ENCODE data around the gene HBM.
"Not testable (repeated sequence)": the region's sequence is repeated elsewhere in the genome, so short reads cannot be mapped to it uniquely, and the experiment has no call there.

HBM gene

DNA sequence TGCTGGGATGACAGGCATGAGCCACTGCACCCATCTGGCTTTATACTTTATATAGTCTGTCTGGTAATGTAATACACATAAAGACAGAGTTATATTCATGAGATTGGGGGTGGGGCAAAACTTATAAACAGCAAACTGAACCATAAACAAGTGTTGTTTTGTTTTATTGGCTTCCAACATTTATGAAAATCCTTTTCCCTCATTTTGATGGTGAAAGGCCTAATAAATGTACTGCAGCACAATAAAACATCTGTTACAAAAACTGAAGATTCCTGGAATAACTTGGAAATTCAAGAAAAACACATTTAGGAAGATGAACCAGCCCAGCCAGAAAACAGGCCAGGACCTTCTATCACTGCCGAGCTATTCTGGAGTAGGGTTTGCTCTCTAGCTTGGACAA, 43.4 kb upstream of the HBM start:
- no peak overlapping the region for H3K9ac ChIP-seq (ENCODE audit: low read length)
- H3K4me2 ChIP-seq (ENCODE audit: low read length), result no peak overlapping the region
- no peak overlapping the region for H3K4me3 ChIP-seq (ENCODE audit: low read length)
- H2AFZ ChIP-seq (ENCODE audit: low read depth, low read length), result no peak overlapping the region
- no peaks in the 10 kb centered on the region for H3K27me3 ChIP-seq (ENCODE audit: low read depth, low read length)
- H3K79me2 ChIP-seq (ENCODE audit: low read length), result peaks cover 10% of the 10 kb centered on the region; the same call in 1 of the 2 replicates
- peaks cover 14% of the 10 kb centered on the region for H3K36me3 ChIP-seq (replicated peaks; ENCODE audit: low read depth, low read length)
- peaks cover 9% of the 10 kb centered on the region; the same call in 1 of the 2 replicates for H4K20me1 ChIP-seq (ENCODE audit: insufficient read depth, low read length)
- no peaks in the 10 kb centered on the region for H3K4me1 ChIP-seq (ENCODE audit: low read length)
- TF ChIP-seq, protein P1, sequence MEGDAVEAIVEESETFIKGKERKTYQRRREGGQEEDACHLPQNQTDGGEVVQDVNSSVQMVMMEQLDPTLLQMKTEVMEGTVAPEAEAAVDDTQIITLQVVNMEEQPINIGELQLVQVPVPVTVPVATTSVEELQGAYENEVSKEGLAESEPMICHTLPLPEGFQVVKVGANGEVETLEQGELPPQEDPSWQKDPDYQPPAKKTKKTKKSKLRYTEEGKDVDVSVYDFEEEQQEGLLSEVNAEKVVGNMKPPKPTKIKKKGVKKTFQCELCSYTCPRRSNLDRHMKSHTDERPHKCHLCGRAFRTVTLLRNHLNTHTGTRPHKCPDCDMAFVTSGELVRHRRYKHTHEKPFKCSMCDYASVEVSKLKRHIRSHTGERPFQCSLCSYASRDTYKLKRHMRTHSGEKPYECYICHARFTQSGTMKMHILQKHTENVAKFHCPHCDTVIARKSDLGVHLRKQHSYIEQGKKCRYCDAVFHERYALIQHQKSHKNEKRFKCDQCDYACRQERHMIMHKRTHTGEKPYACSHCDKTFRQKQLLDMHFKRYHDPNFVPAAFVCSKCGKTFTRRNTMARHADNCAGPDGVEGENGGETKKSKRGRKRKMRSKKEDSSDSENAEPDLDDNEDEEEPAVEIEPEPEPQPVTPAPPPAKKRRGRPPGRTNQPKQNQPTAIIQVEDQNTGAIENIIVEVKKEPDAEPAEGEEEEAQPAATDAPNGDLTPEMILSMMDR (IDR thresholded peaks at IDR 0.05; ENCODE audit: low read depth, low read length), result no peak
- TF ChIP-seq EZH2phosphoT487 (IDR thresholded peaks at IDR 0.05; ENCODE audit: low read depth), result no peak
- no peak overlapping the region for H3K27ac ChIP-seq (ENCODE audit: low read length)
- H3K9me3 ChIP-seq (ENCODE audit: insufficient read depth, low read length), result no peaks in the 10 kb centered on the region

DNA sequence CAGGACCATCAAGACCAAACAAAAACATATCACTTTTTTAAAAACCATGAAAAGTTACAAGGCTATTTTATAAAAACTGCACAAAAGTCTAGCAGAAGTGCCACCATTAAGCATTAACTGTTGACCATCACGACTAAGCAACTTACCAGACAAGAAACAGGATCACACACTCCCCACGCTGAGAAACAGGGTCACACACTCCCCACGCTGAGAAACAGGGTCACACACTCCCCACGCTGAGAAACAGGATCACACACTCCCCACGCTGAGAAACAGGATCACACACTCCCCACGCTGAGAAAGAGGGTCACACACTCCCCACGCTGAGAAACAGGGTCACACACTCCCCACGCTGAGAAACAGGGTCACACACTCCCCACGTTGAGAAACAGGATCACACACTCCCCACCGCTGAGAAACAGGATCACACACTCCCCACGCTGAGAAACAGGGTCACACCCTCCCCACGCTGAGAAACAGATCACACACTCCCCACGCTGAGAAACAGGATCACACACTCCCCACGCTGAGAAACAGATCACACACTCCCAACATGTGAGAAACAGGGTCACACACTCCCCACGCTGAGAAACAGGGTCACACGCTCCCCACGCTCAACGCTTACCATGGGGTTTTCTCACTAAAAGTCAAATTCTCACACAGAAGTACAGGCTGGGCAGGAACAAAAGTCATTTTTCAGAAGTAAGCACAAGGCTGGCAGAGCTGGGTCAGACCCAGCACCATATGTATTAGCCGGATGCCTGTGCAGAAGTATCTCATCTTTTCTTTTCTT, 42.0 kb upstream of the HBM start:
- not testable (repeated sequence) for H3K27me3 ChIP-seq (ENCODE audit: low read depth, low read length); H4K20me1 ChIP-seq (ENCODE audit: insufficient read depth, low read length); H3K9ac ChIP-seq (ENCODE audit: low read length)

DNA sequence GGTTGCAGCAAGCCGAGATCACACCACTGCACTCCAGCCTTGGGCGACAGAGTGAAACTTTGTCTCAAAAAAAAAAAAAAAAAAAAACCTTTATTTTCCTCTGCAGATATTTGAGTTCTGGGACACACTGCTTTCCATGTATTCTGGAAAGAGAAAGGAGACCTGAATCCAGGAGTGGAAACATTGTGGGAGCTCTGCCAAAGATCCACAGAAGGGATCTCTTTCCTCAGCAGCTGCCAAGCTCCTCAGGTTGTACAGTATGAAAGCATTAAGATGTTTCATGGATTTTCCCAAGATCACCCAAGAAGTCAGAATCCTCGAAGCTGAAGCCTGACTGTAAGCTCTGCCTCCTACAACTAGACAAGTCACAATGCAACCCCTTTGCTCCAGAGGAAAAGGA, 40.8 kb upstream of the HBM start:
- H4K20me1 ChIP-seq (ENCODE audit: insufficient read depth, low read length), result peaks cover 15% of the 10 kb centered on the region
- H3K9ac ChIP-seq (ENCODE audit: low read length), result no peak overlapping the region
- H2AFZ ChIP-seq (ENCODE audit: low read depth, low read length), result no peak overlapping the region
- peaks cover 16% of the 10 kb centered on the region for H3K36me3 ChIP-seq (replicated peaks; ENCODE audit: low read depth, low read length)
- H3K27ac ChIP-seq (ENCODE audit: low read length), result no peak overlapping the region
- no peaks in the 10 kb centered on the region for H3K27me3 ChIP-seq (ENCODE audit: low read depth, low read length)
- H3K9me3 ChIP-seq (ENCODE audit: insufficient read depth, low read length), result no peaks in the 10 kb centered on the region
- TF ChIP-seq EZH2phosphoT487 (IDR thresholded peaks at IDR 0.05; ENCODE audit: low read depth), result no peak
- peaks cover 31% of the 10 kb centered on the region for H3K79me2 ChIP-seq (ENCODE audit: low read length)
- no peak overlapping the region for H3K4me2 ChIP-seq (ENCODE audit: low read length)
- H3K4me3 ChIP-seq (ENCODE audit: low read length), result no peak overlapping the region
- no peaks in the 10 kb centered on the region for H3K4me1 ChIP-seq (ENCODE audit: low read length)

More for the DNA sequence above, 42.0 kb upstream of the HBM start:
- H3K4me3 ChIP-seq (ENCODE audit: low read length); H3K27ac ChIP-seq (ENCODE audit: low read length); H3K4me1 ChIP-seq (ENCODE audit: low read length); H3K36me3 ChIP-seq (replicated peaks; ENCODE audit: low read depth, low read length); H3K4me2 ChIP-seq (ENCODE audit: low read length); H2AFZ ChIP-seq (ENCODE audit: low read depth, low read length); H3K9me3 ChIP-seq (ENCODE audit: insufficient read depth, low read length): not testable (repeated sequence)
- peaks cover 18% of the 10 kb centered on the region for H3K79me2 ChIP-seq (ENCODE audit: low read length)

DNA sequence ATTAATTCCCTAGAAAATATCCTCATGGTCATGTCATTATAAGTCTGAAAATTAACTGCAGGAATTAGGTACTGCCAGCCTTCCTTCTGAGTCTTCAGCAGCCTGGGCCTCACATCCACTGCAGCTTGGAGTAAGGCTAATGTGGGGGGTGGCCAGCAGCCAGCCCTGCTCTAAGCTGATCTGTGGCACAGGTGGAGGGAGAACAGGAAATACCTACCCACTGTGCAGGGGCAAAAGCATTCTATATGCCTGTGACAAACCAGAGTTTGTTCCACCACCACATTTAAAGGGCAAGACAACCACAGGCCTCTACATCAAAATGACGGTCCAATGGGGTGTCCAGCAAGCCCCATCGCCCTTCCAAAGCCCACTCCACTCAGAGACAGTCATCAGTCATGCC, 36.7 kb upstream of the HBM start:
- H3K4me2 ChIP-seq (ENCODE audit: low read length), result no peak overlapping the region

More for the DNA sequence above, 36.7 kb upstream of the HBM start:
- no peaks in the 10 kb centered on the region for H3K27me3 ChIP-seq (ENCODE audit: low read depth, low read length)
- no peaks in the 10 kb centered on the region for H3K9me3 ChIP-seq (ENCODE audit: insufficient read depth, low read length)
- H3K4me1 ChIP-seq (ENCODE audit: low read length), result no peaks in the 10 kb centered on the region
- no peak overlapping the region for H3K9ac ChIP-seq (ENCODE audit: low read length)
- H3K4me3 ChIP-seq (ENCODE audit: low read length), result no peak overlapping the region
- no peak overlapping the region for H2AFZ ChIP-seq (ENCODE audit: low read depth, low read length)
- peaks cover 15% of the 10 kb centered on the region for H3K36me3 ChIP-seq (replicated peaks; ENCODE audit: low read depth, low read length)
- no peak overlapping the region for H3K27ac ChIP-seq (ENCODE audit: low read length)
- H4K20me1 ChIP-seq (ENCODE audit: insufficient read depth, low read length), result peaks cover 27% of the 10 kb centered on the region
- TF ChIP-seq EZH2phosphoT487 (IDR thresholded peaks at IDR 0.05; ENCODE audit: low read depth), result no peak
- TF ChIP-seq, protein P1 (IDR thresholded peaks at IDR 0.05; ENCODE audit: low read depth, low read length), result no peak
- peaks cover 64% of the 10 kb centered on the region for H3K79me2 ChIP-seq (ENCODE audit: low read length)

Data from OCI-LY3 (cell line).